ENCODE measurements around the gene VIPR2. TPM values are rescaled to one million over a fixed set of nuclear protein-coding genes. Genes with fewer than 3 reads are reported as not detected.

Gene VIPR2
- polyA plus RNA-seq, 1 donor from 2014 or later = 0.51 TPM

GRCh38 chr7:159093351-159093971 is 51.2 kb downstream of the VIPR2 start:
- no peak overlapping the region for H3K9ac ChIP-seq (ENCODE audit: low read length)
- no peaks in the 10 kb centered on the region for H3F3A ChIP-seq (ENCODE audit: insufficient read depth, low read length, poor library complexity, severe bottlenecking)
- no peaks in the 10 kb centered on the region for H3K27me3 ChIP-seq (ENCODE audit: insufficient read depth, low read depth, low read length)
- no peak overlapping the region for H2AFZ ChIP-seq (ENCODE audit: low read depth, low read length)
- H3K9me3 ChIP-seq (ENCODE audit: low read length) = no peaks in the 10 kb centered on the region
- no peak overlapping the region for H3K4me2 ChIP-seq (ENCODE audit: low read length)
- no peak overlapping the region for H3K27ac ChIP-seq (ENCODE audit: low read length)
- no peak overlapping the region for H3K4me3 ChIP-seq (ENCODE audit: low read length)
- H3K79me2 ChIP-seq (replicated peaks; ENCODE audit: insufficient read depth, low read length) = no peaks in the 10 kb centered on the region
- no peaks in the 10 kb centered on the region for H3K36me3 ChIP-seq (ENCODE audit: insufficient read depth, low read length)
- H4K20me1 ChIP-seq (ENCODE audit: insufficient read depth) = no peaks in the 10 kb centered on the region
- H3K9me2 ChIP-seq (ENCODE audit: insufficient read depth, low read length) = no peaks in the 10 kb centered on the region
- TF ChIP-seq RAD21 (conservative IDR thresholded peaks at IDR 0.05) (no peak), EP300 (conservative IDR thresholded peaks at IDR 0.05; ENCODE audit: poor library complexity, severe bottlenecking) (no peak)

- H3K27ac ChIP-seq (ENCODE audit: low read length) = no peak overlapping the region
- H4K20me1 ChIP-seq (ENCODE audit: insufficient read depth) = no peaks in the 10 kb centered on the region
- no peak overlapping the region for H3K4me2 ChIP-seq (ENCODE audit: low read length)
- H3K9ac ChIP-seq (ENCODE audit: low read length) = no peak overlapping the region
- no peak overlapping the region for H2AFZ ChIP-seq (ENCODE audit: low read depth, low read length)
- H3K79me2 ChIP-seq (replicated peaks; ENCODE audit: insufficient read depth, low read length) = no peaks in the 10 kb centered on the region
- TF ChIP-seq EZH2 (IDR thresholded peaks at IDR 0.05; ENCODE audit: borderline replicate concordance, insufficient read depth, low read length, poor library complexity, severe bottlenecking) (no peak), TAF1 (IDR thresholded peaks at IDR 0.05; ENCODE audit: low read depth) (no peak), MXI1 (conservative IDR thresholded peaks at IDR 0.05; ENCODE audit: poor library complexity, severe bottlenecking) (no peak), SMC3 (conservative IDR thresholded peaks at IDR 0.05; ENCODE audit: poor library complexity) (no peak), POLR2AphosphoS5 (IDR thresholded peaks at IDR 0.05) (no peak), RAD21 (conservative IDR thresholded peaks at IDR 0.05) (no peak)
- TF ChIP-seq, protein P1, sequence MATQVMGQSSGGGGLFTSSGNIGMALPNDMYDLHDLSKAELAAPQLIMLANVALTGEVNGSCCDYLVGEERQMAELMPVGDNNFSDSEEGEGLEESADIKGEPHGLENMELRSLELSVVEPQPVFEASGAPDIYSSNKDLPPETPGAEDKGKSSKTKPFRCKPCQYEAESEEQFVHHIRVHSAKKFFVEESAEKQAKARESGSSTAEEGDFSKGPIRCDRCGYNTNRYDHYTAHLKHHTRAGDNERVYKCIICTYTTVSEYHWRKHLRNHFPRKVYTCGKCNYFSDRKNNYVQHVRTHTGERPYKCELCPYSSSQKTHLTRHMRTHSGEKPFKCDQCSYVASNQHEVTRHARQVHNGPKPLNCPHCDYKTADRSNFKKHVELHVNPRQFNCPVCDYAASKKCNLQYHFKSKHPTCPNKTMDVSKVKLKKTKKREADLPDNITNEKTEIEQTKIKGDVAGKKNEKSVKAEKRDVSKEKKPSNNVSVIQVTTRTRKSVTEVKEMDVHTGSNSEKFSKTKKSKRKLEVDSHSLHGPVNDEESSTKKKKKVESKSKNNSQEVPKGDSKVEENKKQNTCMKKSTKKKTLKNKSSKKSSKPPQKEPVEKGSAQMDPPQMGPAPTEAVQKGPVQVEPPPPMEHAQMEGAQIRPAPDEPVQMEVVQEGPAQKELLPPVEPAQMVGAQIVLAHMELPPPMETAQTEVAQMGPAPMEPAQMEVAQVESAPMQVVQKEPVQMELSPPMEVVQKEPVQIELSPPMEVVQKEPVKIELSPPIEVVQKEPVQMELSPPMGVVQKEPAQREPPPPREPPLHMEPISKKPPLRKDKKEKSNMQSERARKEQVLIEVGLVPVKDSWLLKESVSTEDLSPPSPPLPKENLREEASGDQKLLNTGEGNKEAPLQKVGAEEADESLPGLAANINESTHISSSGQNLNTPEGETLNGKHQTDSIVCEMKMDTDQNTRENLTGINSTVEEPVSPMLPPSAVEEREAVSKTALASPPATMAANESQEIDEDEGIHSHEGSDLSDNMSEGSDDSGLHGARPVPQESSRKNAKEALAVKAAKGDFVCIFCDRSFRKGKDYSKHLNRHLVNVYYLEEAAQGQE (IDR thresholded peaks at IDR 0.05; ENCODE audit: borderline replicate concordance) = no peak
- H3K36me3 ChIP-seq (ENCODE audit: insufficient read depth, low read length) = no peaks in the 10 kb centered on the region
- no peaks in the 10 kb centered on the region for H3K9me3 ChIP-seq (ENCODE audit: low read length)
- H3F3A ChIP-seq (ENCODE audit: insufficient read depth, low read length, poor library complexity, severe bottlenecking) = no peaks in the 10 kb centered on the region
- no peaks in the 10 kb centered on the region for H3K9me2 ChIP-seq (ENCODE audit: insufficient read depth, low read length)
- H3K4me3 ChIP-seq (ENCODE audit: low read length) = no peak overlapping the region
- no peaks in the 10 kb centered on the region for H3K27me3 ChIP-seq (ENCODE audit: insufficient read depth, low read depth, low read length)
Observed at GRCh38 chr7:159092701-159093121, 52.0 kb downstream of the VIPR2 start.

DNA sequence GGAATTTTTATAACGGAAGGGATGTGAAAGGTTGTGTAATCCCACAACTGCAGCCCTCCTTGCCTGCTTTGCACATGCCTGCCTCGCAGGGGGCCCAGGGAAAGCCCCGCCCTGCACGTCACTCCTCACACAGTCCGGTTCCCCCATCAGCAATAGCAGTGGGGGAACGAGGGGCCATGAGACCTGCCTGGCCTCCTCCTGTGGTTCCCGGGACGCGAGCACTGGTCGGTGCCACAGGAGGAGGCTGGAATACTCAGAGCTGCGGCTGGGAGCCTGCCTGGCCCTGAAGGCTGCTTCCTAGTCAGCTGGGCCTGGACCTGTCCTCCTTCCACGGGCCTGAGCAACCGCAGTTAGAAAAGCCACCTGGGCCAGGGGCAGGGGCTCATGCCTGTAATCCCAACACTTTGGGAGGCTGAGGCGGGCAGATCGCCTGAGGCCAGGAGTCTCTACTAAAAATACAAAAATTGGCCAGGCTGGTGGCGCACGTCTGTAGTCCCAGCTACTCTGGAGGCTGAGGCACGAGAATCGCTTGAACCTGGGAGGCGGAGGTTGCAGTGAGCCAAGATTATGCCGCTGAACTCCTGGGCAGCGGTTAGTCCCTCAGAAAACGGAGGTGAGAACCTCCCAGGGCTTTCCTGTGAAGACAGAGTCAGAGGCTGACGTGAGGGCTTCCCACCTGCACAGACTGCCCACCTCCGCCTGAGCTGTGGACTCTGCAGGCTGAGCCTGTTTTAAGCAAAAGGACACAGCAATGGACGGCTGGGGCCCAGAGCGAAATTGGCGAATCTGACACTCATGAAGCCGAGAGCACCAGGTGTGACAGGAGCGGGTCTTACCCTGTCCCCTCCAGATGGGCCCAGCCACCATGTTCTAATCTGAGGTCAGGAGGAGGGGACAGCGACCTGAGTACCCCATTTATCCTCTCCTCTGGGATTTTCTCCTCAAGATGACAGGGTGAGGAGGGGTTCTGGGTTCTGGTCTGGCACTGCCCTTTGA is 52.9 kb downstream of the VIPR2 start:
- H3K4me3 ChIP-seq (ENCODE audit: low read length) = no peak overlapping the region
- no peaks in the 10 kb centered on the region for H3K9me3 ChIP-seq (ENCODE audit: low read length)
- no peaks in the 10 kb centered on the region for H4K20me1 ChIP-seq (ENCODE audit: insufficient read depth)
- H3K79me2 ChIP-seq (replicated peaks; ENCODE audit: insufficient read depth, low read length) = no peaks in the 10 kb centered on the region
- H3K4me2 ChIP-seq (ENCODE audit: low read length) = no peak overlapping the region
- no peaks in the 10 kb centered on the region for H3F3A ChIP-seq (ENCODE audit: insufficient read depth, low read length, poor library complexity, severe bottlenecking)
- no peaks in the 10 kb centered on the region for H3K36me3 ChIP-seq (ENCODE audit: insufficient read depth, low read length)
- H3K9me2 ChIP-seq (ENCODE audit: insufficient read depth, low read length) = no peaks in the 10 kb centered on the region
- H2AFZ ChIP-seq (ENCODE audit: low read depth, low read length) = no peak overlapping the region
- H3K9ac ChIP-seq (ENCODE audit: low read length) = no peak overlapping the region
- H3K27me3 ChIP-seq (ENCODE audit: insufficient read depth, low read depth, low read length) = no peaks in the 10 kb centered on the region
- H3K27ac ChIP-seq (ENCODE audit: low read length) = no peak overlapping the region
- TF ChIP-seq SMC3 (conservative IDR thresholded peaks at IDR 0.05; ENCODE audit: poor library complexity) = no peak
- no peak for TF ChIP-seq TAF1 (IDR thresholded peaks at IDR 0.05; ENCODE audit: low read depth)
- TF ChIP-seq RAD21 (conservative IDR thresholded peaks at IDR 0.05) = no peak
- TF ChIP-seq, protein P1 (IDR thresholded peaks at IDR 0.05; ENCODE audit: borderline replicate concordance) = no peak
- no peak for TF ChIP-seq EZH2 (IDR thresholded peaks at IDR 0.05; ENCODE audit: borderline replicate concordance, insufficient read depth, low read length, poor library complexity, severe bottlenecking)
- TF ChIP-seq POLR2AphosphoS5 (IDR thresholded peaks at IDR 0.05) = no peak

Measured in neural cell (in vitro differentiated cells).